ENCODE results near the gene NELFA.
"Not testable (repeated sequence)": the region's sequence is repeated elsewhere in the genome, so short reads cannot be mapped to it uniquely, and the experiment has no call there.

The NELFA gene

GRCh38 chr4:2009651-2010233, 968 bp upstream of the NELFA start:
- Histone ChIP-seq H3K27me3 (replicated peaks; ENCODE audit: control insufficient read depth, insufficient read depth, low read length, poor library complexity, severe bottlenecking) (no peaks in the 10 kb centered on the region), H3K9me3 (ENCODE audit: control insufficient read depth, low read length) (no peaks in the 10 kb centered on the region), H3K27ac (ENCODE audit: insufficient read depth, low read length, poor library complexity, severe bottlenecking) (peak overlapping the region; percentile 98), H3K4me1 (ENCODE audit: control insufficient read depth, insufficient read depth, low read length, poor library complexity, severe bottlenecking) (peaks cover 15% of the 10 kb centered on the region), H3K36me3 (ENCODE audit: control insufficient read depth, insufficient read depth, low read length) (peaks cover 6% of the 10 kb centered on the region), H3K4me3 (ENCODE audit: insufficient read depth, low read depth, low read length, poor library complexity, severe bottlenecking) (peak overlapping the region; percentile 94)
- peak; percentile 29 to 44 (median 42) for DNase-seq

GRCh38 chr4:2008671-2008920, 178 bp downstream of the NELFA start:
- Histone ChIP-seq H3K4me1 (ENCODE audit: control insufficient read depth, insufficient read depth, low read length, poor library complexity, severe bottlenecking) (peaks cover 15% of the 10 kb centered on the region), H3K36me3 (ENCODE audit: control insufficient read depth, insufficient read depth, low read length) (peaks cover 6% of the 10 kb centered on the region)
- DNase-seq = no peak

GRCh38 chr4:2007804-2008670, 737 bp downstream of the NELFA start:
- Histone ChIP-seq H3K9me3 (ENCODE audit: control insufficient read depth, low read length) (no peaks in the 10 kb centered on the region), H3K27ac (ENCODE audit: insufficient read depth, low read length, poor library complexity, severe bottlenecking) (peak overlapping the region; percentile 98), H3K36me3 (ENCODE audit: control insufficient read depth, insufficient read depth, low read length) (peaks cover 8% of the 10 kb centered on the region), H3K4me3 (ENCODE audit: insufficient read depth, low read depth, low read length, poor library complexity, severe bottlenecking) (peak overlapping the region; percentile 94), H3K27me3 (replicated peaks; ENCODE audit: control insufficient read depth, insufficient read depth, low read length, poor library complexity, severe bottlenecking) (no peaks in the 10 kb centered on the region), H3K4me1 (ENCODE audit: control insufficient read depth, insufficient read depth, low read length, poor library complexity, severe bottlenecking) (peaks cover 15% of the 10 kb centered on the region)
- no peak for DNase-seq

More at GRCh38 chr4:2008671-2008920, 178 bp downstream of the NELFA start:
- no peaks in the 10 kb centered on the region for H3K9me3 ChIP-seq (ENCODE audit: control insufficient read depth, low read length)
- H3K27me3 ChIP-seq (replicated peaks; ENCODE audit: control insufficient read depth, insufficient read depth, low read length, poor library complexity, severe bottlenecking) = no peaks in the 10 kb centered on the region
- H3K27ac ChIP-seq (ENCODE audit: insufficient read depth, low read length, poor library complexity, severe bottlenecking) = peak overlapping the region; percentile 98
- H3K4me3 ChIP-seq (ENCODE audit: insufficient read depth, low read depth, low read length, poor library complexity, severe bottlenecking) = peak overlapping the region; percentile 94

GRCh38 chr4:2006956-2007653, 1.7 kb downstream of the NELFA start:
- Histone ChIP-seq H3K4me3 (ENCODE audit: insufficient read depth, low read depth, low read length, poor library complexity, severe bottlenecking) (peak overlapping the region; percentile 94), H3K4me1 (ENCODE audit: control insufficient read depth, insufficient read depth, low read length, poor library complexity, severe bottlenecking) (peaks cover 15% of the 10 kb centered on the region), H3K27ac (ENCODE audit: insufficient read depth, low read length, poor library complexity, severe bottlenecking) (no peak overlapping the region)

GRCh38 chr4:2006367-2006766, 2.4 kb downstream of the NELFA start:
- H3K36me3 ChIP-seq (ENCODE audit: control insufficient read depth, insufficient read depth, low read length) = peaks cover 10% of the 10 kb centered on the region
- H3K9me3 ChIP-seq (ENCODE audit: control insufficient read depth, low read length) = no peaks in the 10 kb centered on the region
- no peak overlapping the region for H3K27ac ChIP-seq (ENCODE audit: insufficient read depth, low read length, poor library complexity, severe bottlenecking)
- no peak overlapping the region for H3K4me3 ChIP-seq (ENCODE audit: insufficient read depth, low read depth, low read length, poor library complexity, severe bottlenecking)
- peaks cover 15% of the 10 kb centered on the region for H3K4me1 ChIP-seq (ENCODE audit: control insufficient read depth, insufficient read depth, low read length, poor library complexity, severe bottlenecking)
- no peaks in the 10 kb centered on the region for H3K27me3 ChIP-seq (replicated peaks; ENCODE audit: control insufficient read depth, insufficient read depth, low read length, poor library complexity, severe bottlenecking)
- DNase-seq = no peak

More at GRCh38 chr4:2006956-2007653, 1.7 kb downstream of the NELFA start:
- Histone ChIP-seq H3K36me3 (ENCODE audit: control insufficient read depth, insufficient read depth, low read length) (peaks cover 10% of the 10 kb centered on the region), H3K27me3 (replicated peaks; ENCODE audit: control insufficient read depth, insufficient read depth, low read length, poor library complexity, severe bottlenecking) (no peaks in the 10 kb centered on the region), H3K9me3 (ENCODE audit: control insufficient read depth, low read length) (no peaks in the 10 kb centered on the region)
- no peak for DNase-seq

- not testable (repeated sequence) for H3K4me3 ChIP-seq (ENCODE audit: insufficient read depth, low read depth, low read length, poor library complexity, severe bottlenecking); H3K4me1 ChIP-seq (ENCODE audit: control insufficient read depth, insufficient read depth, low read length, poor library complexity, severe bottlenecking); H3K9me3 ChIP-seq (ENCODE audit: control insufficient read depth, low read length); H3K27ac ChIP-seq (ENCODE audit: insufficient read depth, low read length, poor library complexity, severe bottlenecking); DNase-seq; H3K27me3 ChIP-seq (replicated peaks; ENCODE audit: control insufficient read depth, insufficient read depth, low read length, poor library complexity, severe bottlenecking)
- peaks cover 10% of the 10 kb centered on the region for H3K36me3 ChIP-seq (ENCODE audit: control insufficient read depth, insufficient read depth, low read length)
Observed at GRCh38 chr4:2003361-2003760, 5.4 kb downstream of the NELFA start.

GRCh38 chr4:1999308-1999707, 9.5 kb downstream of the NELFA start:
- not testable (repeated sequence) for H3K36me3 ChIP-seq (ENCODE audit: control insufficient read depth, insufficient read depth, low read length); H3K27me3 ChIP-seq (replicated peaks; ENCODE audit: control insufficient read depth, insufficient read depth, low read length, poor library complexity, severe bottlenecking); H3K9me3 ChIP-seq (ENCODE audit: control insufficient read depth, low read length); H3K27ac ChIP-seq (ENCODE audit: insufficient read depth, low read length, poor library complexity, severe bottlenecking); DNase-seq; H3K4me1 ChIP-seq (ENCODE audit: control insufficient read depth, insufficient read depth, low read length, poor library complexity, severe bottlenecking); H3K4me3 ChIP-seq (ENCODE audit: insufficient read depth, low read depth, low read length, poor library complexity, severe bottlenecking)

GRCh38 chr4:1998296-1998695, 10.5 kb downstream of the NELFA start:
- Histone ChIP-seq H3K36me3 (ENCODE audit: control insufficient read depth, insufficient read depth, low read length) (peaks cover 4% of the 10 kb centered on the region), H3K4me1 (ENCODE audit: control insufficient read depth, insufficient read depth, low read length, poor library complexity, severe bottlenecking) (no peaks in the 10 kb centered on the region), H3K4me3 (ENCODE audit: insufficient read depth, low read depth, low read length, poor library complexity, severe bottlenecking) (no peak overlapping the region), H3K27me3 (replicated peaks; ENCODE audit: control insufficient read depth, insufficient read depth, low read length, poor library complexity, severe bottlenecking) (no peaks in the 10 kb centered on the region), H3K27ac (ENCODE audit: insufficient read depth, low read length, poor library complexity, severe bottlenecking) (no peak overlapping the region), H3K9me3 (ENCODE audit: control insufficient read depth, low read length) (no peaks in the 10 kb centered on the region)
- no peak for DNase-seq

- no peak for DNase-seq
- H3K4me1 ChIP-seq (ENCODE audit: control insufficient read depth, insufficient read depth, low read length, poor library complexity, severe bottlenecking) = no peaks in the 10 kb centered on the region
- no peaks in the 10 kb centered on the region for H3K36me3 ChIP-seq (ENCODE audit: control insufficient read depth, insufficient read depth, low read length)
- no peak overlapping the region for H3K27ac ChIP-seq (ENCODE audit: insufficient read depth, low read length, poor library complexity, severe bottlenecking)
- no peaks in the 10 kb centered on the region for H3K27me3 ChIP-seq (replicated peaks; ENCODE audit: control insufficient read depth, insufficient read depth, low read length, poor library complexity, severe bottlenecking)
- no peaks in the 10 kb centered on the region for H3K9me3 ChIP-seq (ENCODE audit: control insufficient read depth, low read length)
- no peak overlapping the region for H3K4me3 ChIP-seq (ENCODE audit: insufficient read depth, low read depth, low read length, poor library complexity, severe bottlenecking)
Observed at GRCh38 chr4:1997712-1998111, 11.1 kb downstream of the NELFA start.

All from effector memory CD4-positive, alpha-beta T cell (primary cell).